Measurements from ENCODE around the gene ARRDC2.
"Not testable (repeated sequence)": the region's sequence is repeated elsewhere in the genome, so short reads cannot be mapped to it uniquely, and the experiment has no call there.

Gene ARRDC2

GRCh38 chr19:17999684-18000479, 8.1 kb upstream of the ARRDC2 start:
- TF ChIP-seq CTCF (IDR thresholded peaks at IDR 0.05; ENCODE audit: low read depth, low read length), result no peak
- H3K4me3 ChIP-seq (replicated peaks in 1 of 2; ENCODE audit: low read depth in 2 of 2, low read length in 2 of 2), result no peak overlapping the region

GRCh38 chr19:18000480-18000914, 7.5 kb upstream of the ARRDC2 start:
- peak overlapping the region; percentile 29 to 78 for H3K4me3 ChIP-seq (replicated peaks in 1 of 2; ENCODE audit: low read depth in 2 of 2, low read length in 2 of 2)
- no peak for DNase-seq (ENCODE audit: low read depth in 2 of 2)
- TF ChIP-seq CTCF (IDR thresholded peaks at IDR 0.05; ENCODE audit: low read depth, low read length), result no peak

More at GRCh38 chr19:17999684-18000479, 8.1 kb upstream of the ARRDC2 start:
- no peak for DNase-seq (ENCODE audit: low read depth in 2 of 2)

- DNase-seq (ENCODE audit: low read depth in 2 of 2), result peak; percentile 89 to 90
- no peak for TF ChIP-seq CTCF (IDR thresholded peaks at IDR 0.05; ENCODE audit: low read depth, low read length)
Observed at GRCh38 chr19:18000915-18001776, 6.8 kb upstream of the ARRDC2 start.

GRCh38 chr19:18001777-18002345, 6.1 kb upstream of the ARRDC2 start:
- H3K4me3 ChIP-seq (replicated peaks in 1 of 2; ENCODE audit: low read depth in 2 of 2, low read length in 2 of 2), result peak overlapping the region; percentile 62 to 78
- no peak for TF ChIP-seq CTCF (IDR thresholded peaks at IDR 0.05; ENCODE audit: low read depth, low read length)
- DNase-seq (ENCODE audit: low read depth in 2 of 2), result peak; percentile 27 to 31

More at GRCh38 chr19:18000915-18001776, 6.8 kb upstream of the ARRDC2 start:
- H3K4me3 ChIP-seq (replicated peaks in 1 of 2; ENCODE audit: low read depth in 2 of 2, low read length in 2 of 2), result peak overlapping the region; percentile 62 to 78

- DNase-seq (ENCODE audit: low read depth in 2 of 2), result no peak
- TF ChIP-seq CTCF (IDR thresholded peaks at IDR 0.05; ENCODE audit: low read depth, low read length), result no peak
- peak overlapping the region in 1 of 2 donors; percentile 78 for H3K4me3 ChIP-seq (replicated peaks in 1 of 2; ENCODE audit: low read depth in 2 of 2, low read length in 2 of 2)
Observed at GRCh38 chr19:18002347-18002850, 5.6 kb upstream of the ARRDC2 start.

- not testable (repeated sequence) for DNase-seq (ENCODE audit: low read depth in 2 of 2); H3K4me3 ChIP-seq (replicated peaks in 1 of 2; ENCODE audit: low read depth in 2 of 2, low read length in 2 of 2)
Observed at GRCh38 chr19:18005750-18006149, 2.2 kb upstream of the ARRDC2 start.
